T1000 (cell line): Measurements from ENCODE around the gene PBX1.

Experiments
- DNase-seq: peaks from one replicate; lab custom pipeline; 2025; ENCODE audit warnings: mixed read lengths; lab: John Stamatoyannopoulos, UW

PBX1 gene

GRCh38 chr1:164757625-164758024 lies 198.6 kb downstream of the PBX1 start:
- DNase-seq: no peak

DNA sequence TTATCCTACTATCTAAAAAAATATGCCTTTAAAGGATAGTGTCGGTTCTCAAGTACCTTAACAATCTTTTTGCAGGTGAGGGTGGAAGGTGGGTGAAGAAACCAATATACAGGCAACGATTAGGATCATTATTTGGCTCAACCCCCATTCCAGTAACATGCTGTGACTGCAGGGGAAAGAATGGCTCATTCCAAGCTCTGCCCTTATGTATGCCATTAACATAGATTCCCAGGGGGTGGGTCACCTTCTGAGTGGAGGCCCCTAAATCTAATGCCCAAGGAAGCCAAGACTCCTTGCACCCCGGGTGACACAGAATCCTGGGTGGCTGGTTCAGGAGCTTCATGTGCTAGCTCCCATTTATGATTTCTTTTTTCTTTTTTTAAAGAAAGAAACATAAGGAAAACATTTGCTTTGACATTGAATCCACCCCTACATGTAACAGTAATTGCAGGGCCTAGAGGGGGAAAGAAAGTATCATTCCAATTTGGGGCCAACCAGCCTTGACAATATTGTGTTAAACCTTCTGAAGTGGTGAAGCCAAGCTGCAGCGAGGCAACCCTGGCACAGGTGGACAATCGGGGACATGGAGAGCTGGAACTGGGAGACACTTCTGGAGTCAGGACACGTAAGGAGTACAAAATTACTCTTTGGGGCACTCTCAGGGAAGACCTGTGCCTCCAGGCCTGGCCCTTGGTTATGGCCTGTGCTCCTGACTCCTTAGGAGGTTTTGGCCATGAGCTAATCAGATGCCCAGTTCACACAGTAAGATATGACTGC lies 200.3 kb downstream of the PBX1 start:
- no peak for DNase-seq

DNA sequence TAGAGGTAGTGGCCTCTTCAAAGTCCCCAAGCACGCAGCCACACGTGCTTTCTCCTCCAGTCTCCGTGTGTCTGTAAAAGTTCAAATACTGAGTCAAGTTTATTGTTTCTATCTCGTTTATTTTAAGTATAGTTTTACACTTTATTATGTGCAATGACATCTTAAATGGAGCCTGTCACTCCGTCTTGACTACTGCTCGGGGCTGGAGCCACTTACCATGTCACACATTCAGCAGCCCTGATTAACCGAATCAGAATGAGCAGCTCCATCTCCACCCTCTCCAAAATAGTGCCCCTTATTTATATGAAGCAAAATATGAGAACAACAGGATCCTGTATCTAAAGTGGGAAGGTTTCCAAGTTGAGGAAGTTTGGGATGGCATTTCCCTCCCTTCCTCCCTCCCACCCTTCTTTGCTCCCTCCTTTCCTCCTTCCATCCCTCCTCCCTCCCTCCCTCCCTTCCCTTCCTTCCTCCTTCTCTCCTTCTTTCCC lies 201.0 kb downstream of the PBX1 start:
- DNase-seq: no peak

GRCh38 chr1:164760569-164760968 lies 201.6 kb downstream of the PBX1 start:
- no peak for DNase-seq

GRCh38 chr1:164761009-164761408 lies 202.0 kb downstream of the PBX1 start:
- DNase-seq: no peak

DNA sequence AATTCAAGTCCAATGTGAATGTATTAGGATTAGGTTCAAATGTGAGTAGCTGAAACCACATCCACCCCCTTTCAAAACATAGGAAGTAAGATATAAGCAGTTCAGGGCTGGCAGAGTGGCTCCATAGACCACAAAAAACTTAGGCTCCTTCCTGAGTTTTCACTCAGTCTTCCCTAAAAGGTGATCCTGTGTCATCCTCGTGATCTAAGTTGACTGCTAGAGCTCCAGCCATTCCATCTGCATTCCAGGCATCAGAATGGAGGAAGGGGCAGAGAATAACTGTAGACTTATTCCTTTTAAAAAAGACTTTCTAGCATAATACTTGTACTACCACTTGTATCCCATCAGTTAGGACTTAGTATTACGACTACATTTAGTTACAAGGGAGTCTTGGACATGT lies 204.1 kb downstream of the PBX1 start:
- DNase-seq: no peak

DNA sequence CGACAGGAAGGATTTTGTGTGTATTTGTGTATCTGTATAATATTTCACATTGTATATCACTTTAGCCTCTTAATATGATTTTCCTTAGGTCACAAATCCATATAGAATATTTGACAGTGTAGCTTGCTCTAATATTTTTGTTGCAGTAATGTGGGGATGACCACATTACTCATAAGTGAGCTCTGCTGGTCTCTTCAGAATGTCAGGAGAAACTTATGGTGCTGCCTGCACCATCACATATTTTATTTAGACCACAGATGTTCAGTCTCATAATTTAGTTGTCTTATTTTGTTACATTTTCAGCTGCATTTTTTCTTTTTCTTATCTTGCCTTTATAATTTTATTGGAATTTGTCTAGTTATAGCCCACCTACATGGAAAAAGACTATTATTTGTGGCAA lies 205.3 kb downstream of the PBX1 start:
- no peak for DNase-seq

DNA sequence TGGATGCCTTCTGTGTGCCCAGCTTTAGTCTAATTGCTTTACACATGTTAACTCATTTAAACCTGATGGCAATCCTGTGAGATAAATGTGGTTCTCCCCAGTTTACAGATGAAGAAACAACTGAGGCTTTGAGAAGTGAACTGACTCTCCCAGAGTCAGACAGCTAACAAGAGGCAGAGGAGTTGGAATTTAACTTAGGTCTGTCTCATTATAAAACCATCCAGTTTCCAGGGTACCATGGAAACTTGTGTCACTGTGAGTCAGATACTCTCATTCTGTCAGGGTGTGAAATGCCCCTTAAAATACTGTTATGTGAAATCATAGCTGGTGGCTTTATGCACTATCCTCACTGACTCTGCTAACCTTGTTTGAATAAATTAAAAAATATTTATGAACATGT lies 206.6 kb downstream of the PBX1 start:
- no peak for DNase-seq

- no peak for DNase-seq
Observed at GRCh38 chr1:164765992-164766720, 207.2 kb downstream of the PBX1 start.

DNA sequence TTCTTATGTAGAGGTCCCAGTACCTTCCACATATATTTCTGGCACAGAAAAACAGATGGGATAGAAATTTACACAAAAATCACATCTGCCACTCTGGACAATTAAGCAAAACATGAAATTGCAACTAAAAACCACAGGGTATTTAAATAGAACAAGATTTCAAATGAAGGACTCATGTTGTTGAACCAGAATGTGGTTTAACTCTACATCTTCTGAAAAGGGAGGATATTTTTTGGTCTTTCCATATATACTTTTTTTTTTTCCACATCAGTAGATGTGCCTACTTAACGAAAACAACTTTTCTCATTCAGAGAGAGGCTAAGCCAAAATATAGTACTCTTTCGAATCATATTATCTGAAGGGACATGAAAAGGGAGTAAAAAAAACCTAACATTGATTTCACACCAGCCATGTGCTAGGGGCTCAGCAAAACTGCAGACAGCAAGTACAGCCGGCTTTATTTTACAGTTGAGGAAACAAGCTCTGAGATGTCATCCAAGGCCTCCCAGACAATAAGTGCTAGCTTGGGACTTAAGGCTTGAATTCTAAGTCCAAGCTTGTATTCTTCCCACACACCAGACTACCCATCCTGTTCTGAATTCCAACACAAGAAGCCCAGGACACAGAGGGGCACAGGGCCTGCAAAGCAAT lies 208.9 kb downstream of the PBX1 start:
- no peak for DNase-seq

DNA sequence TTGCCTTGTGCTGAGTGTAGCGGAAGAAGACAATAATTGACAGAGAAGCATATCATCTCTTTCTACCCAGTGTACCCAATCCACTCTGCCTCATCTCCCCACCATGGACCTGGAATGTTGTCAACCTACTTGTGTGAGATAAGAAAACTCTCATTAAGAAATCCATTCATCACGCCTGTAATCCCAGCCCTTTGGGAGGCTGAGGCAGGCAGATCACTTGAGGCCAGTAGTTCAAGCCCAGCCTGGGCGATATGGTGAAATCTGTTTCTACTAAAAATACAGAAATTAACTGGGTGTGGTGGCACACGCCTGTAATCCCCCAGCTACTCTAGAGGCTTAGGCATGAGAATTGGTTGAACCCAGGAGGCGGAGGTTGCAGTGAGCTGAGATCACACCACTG lies 209.6 kb downstream of the PBX1 start:
- no peak for DNase-seq

DNA sequence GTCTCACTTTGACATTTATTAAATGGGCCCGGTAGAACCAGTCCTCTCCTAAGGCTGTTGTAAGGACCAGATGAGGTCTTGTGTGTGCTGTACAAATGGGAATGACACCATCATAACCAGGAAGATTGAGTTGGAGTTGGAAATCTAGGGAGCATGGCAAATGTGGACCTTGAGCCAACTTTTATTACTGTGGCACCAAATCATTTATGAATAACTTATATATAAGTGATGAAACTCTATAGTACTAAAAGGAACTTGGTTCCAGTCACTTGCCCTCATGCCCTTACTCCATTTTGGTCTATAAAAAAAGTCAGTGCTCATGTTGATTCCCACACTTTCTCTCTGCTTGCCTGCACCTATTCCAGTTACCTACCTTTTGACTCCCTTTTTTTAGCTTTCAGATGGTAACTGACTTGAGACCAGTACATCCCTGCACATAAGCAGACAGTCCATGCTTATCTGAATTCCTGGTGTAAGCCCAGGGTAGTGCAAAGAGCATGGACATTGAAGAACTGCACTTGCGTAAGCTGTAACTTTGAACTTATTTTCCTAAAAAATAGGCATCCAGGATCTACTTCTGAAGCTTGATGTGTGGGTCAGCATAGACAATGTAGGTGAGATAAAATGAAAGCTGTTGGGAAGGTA lies 210.6 kb downstream of the PBX1 start:
- DNase-seq: no peak

- DNase-seq: no peak
Observed at GRCh38 chr1:164770131-164770529, 211.1 kb downstream of the PBX1 start.

DNA sequence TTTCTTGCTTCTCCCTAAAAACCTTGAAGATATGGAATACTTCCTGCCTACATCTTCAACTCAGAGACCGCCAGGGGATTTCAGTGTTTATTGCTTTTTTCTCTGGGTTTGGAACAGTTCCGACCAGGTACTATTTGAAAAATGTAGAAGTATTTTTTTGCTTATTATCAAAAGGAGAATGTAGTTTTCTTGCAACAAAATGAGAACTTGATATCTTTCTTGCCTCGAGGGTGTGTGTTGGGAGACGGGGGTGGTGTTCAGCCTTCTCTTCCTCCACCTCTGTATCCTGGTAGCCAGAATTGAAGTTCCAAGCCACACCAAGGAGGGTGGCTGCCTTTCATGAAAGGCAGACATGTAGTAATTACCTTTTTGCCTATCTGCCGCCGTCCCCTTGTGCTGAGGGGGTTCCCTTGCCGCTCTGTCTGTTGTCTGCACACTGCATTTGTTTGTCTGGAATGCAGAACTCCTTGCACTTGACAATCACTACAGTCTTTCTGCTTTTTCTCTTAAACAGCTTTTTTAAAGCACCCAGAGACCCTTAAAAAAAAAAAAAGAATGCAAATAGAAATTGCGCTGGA lies 212.1 kb downstream of the PBX1 start:
- no peak for DNase-seq

DNA sequence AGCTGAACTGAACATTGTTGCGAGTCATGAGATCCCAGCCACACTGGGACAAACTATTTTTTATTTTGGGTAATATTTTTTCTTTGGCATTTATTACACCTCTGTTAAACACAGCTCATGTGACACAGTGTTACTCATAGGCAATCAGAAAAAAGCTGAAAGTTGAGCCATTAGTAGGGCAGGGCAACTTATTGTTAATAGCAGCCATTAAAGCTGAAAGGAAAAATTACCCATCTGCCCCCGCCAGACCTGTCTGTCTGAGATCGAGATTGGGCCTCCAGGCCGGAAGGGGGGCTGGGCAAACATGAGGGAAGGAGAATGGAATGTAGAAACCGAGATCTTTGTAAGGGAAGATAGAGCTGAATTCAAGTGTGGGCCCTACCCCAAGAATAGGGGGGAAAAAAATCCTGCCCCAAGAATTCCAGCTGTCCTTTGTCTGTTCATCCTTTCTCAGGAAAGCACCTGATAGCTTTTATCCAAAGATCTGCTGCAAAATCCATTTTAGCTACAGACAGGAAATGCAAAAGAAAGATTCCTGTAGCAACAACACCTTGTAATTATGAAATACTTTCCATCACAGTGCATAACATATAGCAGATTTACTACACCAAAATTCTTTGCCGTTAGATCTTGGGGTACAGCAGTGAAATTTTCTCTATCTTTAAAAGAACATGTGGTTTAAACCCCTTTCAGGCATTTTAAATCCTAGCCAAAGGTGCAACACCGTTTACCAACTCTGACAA lies 212.8 kb downstream of the PBX1 start:
- DNase-seq: peak; percentile 43

DNA sequence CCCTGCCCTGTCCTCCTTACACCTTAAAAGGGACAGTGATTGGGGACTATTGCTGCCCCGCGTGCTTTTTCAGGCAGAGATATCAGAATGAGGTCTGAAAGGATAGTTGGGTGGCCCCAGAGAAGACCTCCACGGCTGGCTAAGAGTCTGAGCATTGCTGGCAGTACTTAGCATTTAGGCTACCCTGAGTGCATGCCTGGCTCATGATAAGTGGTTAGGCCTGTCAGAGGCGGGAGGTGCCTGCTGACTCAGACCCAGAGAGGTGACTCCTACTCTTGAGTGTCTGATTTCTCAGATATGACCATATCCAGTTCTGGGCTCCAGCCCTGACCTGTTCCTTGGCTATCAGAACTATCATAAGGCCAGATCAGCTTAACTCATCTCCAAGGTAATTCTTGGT lies 213.7 kb downstream of the PBX1 start:
- peak; percentile 68 for DNase-seq

- DNase-seq: no peak
Observed at GRCh38 chr1:164773102-164773501, 214.1 kb downstream of the PBX1 start.

- DNase-seq: no peak
Observed at GRCh38 chr1:164774413-164774812, 215.4 kb downstream of the PBX1 start.

GRCh38 chr1:164774819-164775654 lies 216.1 kb downstream of the PBX1 start:
- DNase-seq: no peak

- no peak for DNase-seq
Observed at GRCh38 chr1:164777518-164777917, 218.5 kb downstream of the PBX1 start.
